SK-N-SH treated with all-trans-retinoic acid at 6 μM for 48 hours (cell line): ENCODE results near the gene ARMC6.
A peak's percentile ranks its signal among the peaks of the same experiment; 100 is the strongest.

Experiments used
- ATAC-seq: fragments of 200-7000 bp; cut with Tn5 transposase; 3 replicates; pipeline ENCODE4 v1.9.1; 2020; ENCODE audit warnings: mild to moderate bottlenecking, moderate library complexity
- ARNTL ChIP-seq: fragments of 450-650 bp; formaldehyde crosslinking; IDR thresholded peaks from 2 replicates; pipeline ENCODE4 v1.5.0; 2020; ENCODE audit warnings: low read depth, mild to moderate bottlenecking, moderate library complexity, borderline replicate concordance
- CREB5 ChIP-seq: fragments of 250-450 bp; sonication (Bioruptor Pico); IDR thresholded peaks from 2 replicates; pipeline ENCODE4 v1.5.1; 2020; ENCODE audit warnings: low read depth, mild to moderate bottlenecking, moderate library complexity
- CSDC2 ChIP-seq: fragments of 250-450 bp; sonication (Bioruptor Pico); IDR thresholded peaks from 2 replicates; pipeline ENCODE4 v1.5.0; 2020; ENCODE audit warnings: mild to moderate bottlenecking, moderate library complexity
- CSRNP3 ChIP-seq: fragments of 250-450 bp; sonication (Bioruptor Pico); IDR thresholded peaks from 2 replicates; pipeline ENCODE4 v1.5.1; 2021; ENCODE audit warnings: mild to moderate bottlenecking, moderate library complexity
- ESRRG ChIP-seq: fragments of 250-450 bp; sonication (Bioruptor Pico); IDR thresholded peaks from 2 replicates; pipeline ENCODE4 v1.6.1; 2021; ENCODE audit warnings: mild to moderate bottlenecking
- GLIS3 ChIP-seq: fragments of 250-450 bp; sonication (Bioruptor Pico); IDR thresholded peaks from 2 replicates; pipeline ENCODE4 v1.5.0; 2020; ENCODE audit warnings: mild to moderate bottlenecking, moderate library complexity
- ISL1 ChIP-seq: fragments of 250-450 bp; sonication (Bioruptor Pico); IDR thresholded peaks from 2 replicates; pipeline ENCODE4 v2.1.2; 2022; ENCODE audit warnings: mild to moderate bottlenecking, moderate library complexity
- OSR1 ChIP-seq: fragments of 250-450 bp; sonication (Bioruptor Pico); IDR thresholded peaks from 2 replicates; pipeline ENCODE4 v1.8.0; 2022; ENCODE audit warnings: moderate library complexity, mild to moderate bottlenecking, inconsistent platforms
- PATZ1 ChIP-seq: fragments of 250-450 bp; sonication (Bioruptor Pico); IDR thresholded peaks from 2 replicates; pipeline ENCODE4 v1.8.0; 2020; ENCODE audit warnings: mild to moderate bottlenecking, moderate library complexity, borderline replicate concordance
- PPARA ChIP-seq: fragments of 250-450 bp; sonication (Bioruptor Pico); IDR thresholded peaks from 2 replicates; pipeline ENCODE4 v1.5.0; 2020; ENCODE audit warnings: mild to moderate bottlenecking, borderline replicate concordance
- RARB ChIP-seq: fragments of 250-450 bp; sonication (Bioruptor Pico); IDR thresholded peaks from 2 replicates; pipeline ENCODE4 v1.8.0; 2021; ENCODE audit warnings: mild to moderate bottlenecking, moderate library complexity
- SNAI2 ChIP-seq: fragments of 250-450 bp; sonication (Bioruptor Pico); IDR thresholded peaks from 2 replicates; pipeline ENCODE4 v1.5.0; 2020; ENCODE audit warnings: mild to moderate bottlenecking, moderate library complexity
- TCF4 ChIP-seq: fragments of 250-450 bp; sonication (Bioruptor Pico); IDR thresholded peaks from 2 replicates; pipeline ENCODE4 v1.8.0; 2021; ENCODE audit warnings: mild to moderate bottlenecking, moderate library complexity, borderline replicate concordance
- TOX ChIP-seq: fragments of 250-450 bp; sonication (Bioruptor Pico); IDR thresholded peaks from 2 replicates; pipeline ENCODE4 v1.8.0; 2021; ENCODE audit warnings: mild to moderate bottlenecking, moderate library complexity, borderline replicate concordance
- TSHZ2 ChIP-seq: fragments of 250-450 bp; sonication (Bioruptor Pico); IDR thresholded peaks from 2 replicates; pipeline ENCODE4 v1.5.0; 2020; ENCODE audit warnings: mild to moderate bottlenecking, moderate library complexity
- ZC3H10 ChIP-seq: fragments of 250-450 bp; sonication (Bioruptor Pico); IDR thresholded peaks from 2 replicates; pipeline ENCODE4 v1.5.1; 2021; ENCODE audit warnings: mild to moderate bottlenecking, moderate library complexity
- ZFP3 ChIP-seq: fragments of 250-450 bp; sonication (Bioruptor Pico); IDR thresholded peaks from 2 replicates; pipeline ENCODE4 v1.5.0; 2020; ENCODE audit warnings: mild to moderate bottlenecking, moderate library complexity
- ZFP30 ChIP-seq: fragments of 450-650 bp; formaldehyde crosslinking; IDR thresholded peaks from 2 replicates; pipeline ENCODE4 v1.5.0; 2022; ENCODE audit warnings: mild to moderate bottlenecking, moderate library complexity
- ZNF565 ChIP-seq: fragments of 450-650 bp; formaldehyde crosslinking; conservative IDR thresholded peaks from 2 replicates; pipeline ENCODE4 v1.5.0; 2020; ENCODE audit warnings: low read depth, mild to moderate bottlenecking, moderate library complexity
- ZNF70 ChIP-seq: fragments of 450-650 bp; formaldehyde crosslinking; IDR thresholded peaks from 2 replicates; pipeline ENCODE4 v1.5.0; 2020; ENCODE audit warnings: mild to moderate bottlenecking, moderate library complexity
- ZNF8 ChIP-seq: fragments of 450-650 bp; formaldehyde crosslinking; IDR thresholded peaks from 2 replicates; pipeline ENCODE4 v1.5.0; 2020; ENCODE audit warnings: mild to moderate bottlenecking, moderate library complexity

The ARMC6 gene

GRCh38 chr19:19040417-19040816 lies 7.0 kb downstream of the ARMC6 start:
- TF ChIP-seq CSDC2: no peak
- TF ChIP-seq SNAI2 (CRISPR knock-in tag): no peak
- peak; percentile 84 for TF ChIP-seq ZFP3 (CRISPR knock-in tag)
- ATAC-seq: no peak; the same call in 2 of the 3 replicates

GRCh38 chr19:19042732-19043280 lies 9.4 kb downstream of the ARMC6 start:
- TF ChIP-seq ZNF70 (CRISPR knock-in tag) (no peak), RARB (CRISPR knock-in tag) (no peak), ZFP30 (CRISPR knock-in tag) (no peak), ISL1 (CRISPR knock-in tag) (no peak), PPARA (no peak), TCF4 (no peak), CREB5 (CRISPR knock-in tag) (no peak), ZFP3 (CRISPR knock-in tag) (no peak), CSRNP3 (no peak), ZC3H10 (CRISPR knock-in tag) (no peak), ZNF8 (CRISPR knock-in tag) (no peak), TSHZ2 (no peak), ESRRG (CRISPR knock-in tag) (no peak), TOX (CRISPR knock-in tag) (no peak), CSDC2 (no peak)
- no peak for ATAC-seq

- TF ChIP-seq TCF4: no peak
- no peak for TF ChIP-seq CSDC2
- TF ChIP-seq ESRRG (CRISPR knock-in tag): no peak
- TF ChIP-seq SNAI2 (CRISPR knock-in tag): no peak
- TF ChIP-seq ZFP3 (CRISPR knock-in tag): no peak
- no peak for ATAC-seq
Measured at GRCh38 chr19:19043481-19043880, 10.1 kb downstream of the ARMC6 start.

GRCh38 chr19:19043881-19044280 lies 10.5 kb downstream of the ARMC6 start:
- ATAC-seq: no peak
- no peak for TF ChIP-seq TOX (CRISPR knock-in tag)
- no peak for TF ChIP-seq TSHZ2
- no peak for TF ChIP-seq PPARA
- TF ChIP-seq ESRRG (CRISPR knock-in tag): no peak
- no peak for TF ChIP-seq PATZ1 (CRISPR knock-in tag)
- TF ChIP-seq GLIS3 (CRISPR knock-in tag): no peak
- TF ChIP-seq OSR1 (CRISPR knock-in tag): no peak
- TF ChIP-seq CSRNP3: no peak
- TF ChIP-seq ZC3H10 (CRISPR knock-in tag): no peak
- no peak for TF ChIP-seq ZNF565 (CRISPR knock-in tag)
- no peak for TF ChIP-seq CREB5 (CRISPR knock-in tag)
- TF ChIP-seq CSDC2: no peak
- no peak for TF ChIP-seq ARNTL (CRISPR knock-in tag)
- TF ChIP-seq SNAI2 (CRISPR knock-in tag): no peak
- no peak for TF ChIP-seq ZNF8 (CRISPR knock-in tag)
- no peak for TF ChIP-seq ZFP3 (CRISPR knock-in tag)
- TF ChIP-seq ZFP30 (CRISPR knock-in tag): no peak
